H1 (cell line): ENCODE results near the gene NDUFA13. TPM values are rescaled to one million over a fixed set of nuclear protein-coding genes. Genes with fewer than 3 reads are reported as not detected.

ENCODE experiments used
- CTCF ChIA-PET: fragments of 300-600 bp; sonication (Branson Sonifier 250); formaldehyde crosslinking; loops from one replicate; lab custom pipeline; 2021; ENCODE audit not compliant: partially characterized antibody; lab: Charles Lee
- POLR2A ChIA-PET: fragments of 300-600 bp; sonication (Branson Sonifier 250); formaldehyde crosslinking; loops from one replicate; lab custom pipeline; 2021; ENCODE audit warnings: inconsistent platforms; ENCODE audit not compliant: partially characterized antibody; lab: Charles Lee
- DNase-seq, 2 experiments: peaks; one replicate each; pipeline versions ENCODE4 v3.0.0 to v3.0.0-alpha.2; 2010 to 2022; ENCODE audit warnings: low spot score in 2 of 2, low read depth in 1 of 2, mixed read lengths in 1 of 2
- FAIRE-seq: peaks from 2 replicates; lab custom pipeline; 2011; peaks lifted over from hg19 to GRCh38; lab: Jason Lieb, UNC
- H2AFZ ChIP-seq: 2 replicates; pipeline ENCODE4 v1.8.1; 2012; ENCODE audit warnings: low read length, inconsistent platforms
- H2AK5ac ChIP-seq: 2 replicates; pipeline ENCODE4 v1.6.1; 2013; ENCODE audit warnings: low read depth, low read length
- H2BK120ac ChIP-seq: replicated peaks from 2 replicates; pipeline ENCODE3; 2013; ENCODE audit warnings: low read depth, low read length, inconsistent platforms
- H2BK12ac ChIP-seq: 2 replicates; pipeline ENCODE4 v1.6.1; 2013; ENCODE audit warnings: low read depth, low read length
- H2BK15ac ChIP-seq: 2 replicates; pipeline ENCODE4 v1.6.1; 2013; ENCODE audit warnings: low read length
- H2BK20ac ChIP-seq: 2 replicates; pipeline ENCODE4 v1.6.1; 2013; ENCODE audit warnings: low read length
- H2BK5ac ChIP-seq: 2 replicates; pipeline ENCODE4 v1.6.1; 2013; ENCODE audit warnings: low read depth, low read length
- H3K14ac ChIP-seq: 2 replicates; pipeline ENCODE4 v1.6.1; 2013; ENCODE audit warnings: inconsistent platforms; ENCODE audit not compliant: insufficient read length
- H3K18ac ChIP-seq: 2 replicates; pipeline ENCODE4 v1.6.1; 2013; ENCODE audit warnings: low read length; ENCODE audit errors: extremely low read depth
- H3K23ac ChIP-seq: 2 replicates; pipeline ENCODE4 v1.6.1; 2013; ENCODE audit warnings: inconsistent platforms; ENCODE audit not compliant: insufficient read length
- H3K23me2 ChIP-seq: 2 replicates; pipeline ENCODE4 v1.6.1; 2013; ENCODE audit warnings: low read depth, low read length
- H3K27ac ChIP-seq: 2 replicates; pipeline ENCODE4 v1.6.1; 2011; ENCODE audit warnings: low read depth, low read length, inconsistent platforms
- H3K27me3 ChIP-seq, 4 experiments: replicated peaks in 1 of 4; 1 replicate in 1 of 4; 2 replicates in 3 of 4; pipeline versions ENCODE4 v1.6.1 to v1.8.1; 2011 to 2013; ENCODE audit warnings: low read length in 3 of 4, mild to moderate bottlenecking in 3 of 4, inconsistent platforms in 2 of 4, mixed read lengths in 2 of 4, moderate library complexity in 1 of 4; ENCODE audit not compliant: control insufficient read depth in 3 of 4, insufficient read depth in 3 of 4; ENCODE audit errors: extremely low read depth in 1 of 4
- H3K36me3 ChIP-seq, 4 experiments: 2 replicates each; pipeline versions ENCODE4 v1.6.1 to v1.8.1; 2011 to 2013; ENCODE audit warnings: mild to moderate bottlenecking in 4 of 4, low read length in 3 of 4, moderate library complexity in 2 of 4, control low read depth in 1 of 4, inconsistent platforms in 1 of 4; ENCODE audit not compliant: insufficient read depth in 4 of 4, control insufficient read depth in 2 of 4
- H3K4ac ChIP-seq: replicated peaks from 2 replicates; pipeline ENCODE3; 2013; ENCODE audit warnings: low read length, low read depth, mixed read lengths, inconsistent platforms; ENCODE audit not compliant: insufficient read length
- H3K4me1 ChIP-seq, 4 experiments: replicated peaks in 1 of 4; 1 replicate in 1 of 4; 2 replicates in 3 of 4; pipeline versions ENCODE4 v1.6.1 to v1.8.1; 2011 to 2013; ENCODE audit warnings: low read length in 3 of 4, inconsistent platforms in 2 of 4, mixed read lengths in 1 of 4; ENCODE audit not compliant: insufficient read depth in 4 of 4, control insufficient read depth in 3 of 4
- H3K4me2 ChIP-seq, 2 experiments: 2 replicates each; pipeline versions ENCODE4 v1.6.1 to v1.8.1; 2011 to 2013; ENCODE audit warnings: low read depth in 2 of 2, low read length in 2 of 2, control low read depth in 1 of 2, inconsistent platforms in 1 of 2, mild to moderate bottlenecking in 1 of 2; ENCODE audit not compliant: insufficient read depth in 1 of 2
- H3K4me3 ChIP-seq, 4 experiments: fragments of 200-600, 300-600 bp in 1 of 4; sonication (generic), shearing (Covaris generic), sonication (Bioruptor Twin) in 1 of 4; 2 replicates each; pipeline versions ENCODE4 v1.5.1 to v1.8.1; 2011 to 2016; ENCODE audit warnings: low read length in 4 of 4, low read depth in 3 of 4, control low read depth in 2 of 4, inconsistent platforms in 2 of 4, mild to moderate bottlenecking in 2 of 4, mixed read lengths in 1 of 4, moderate library complexity in 1 of 4; ENCODE audit not compliant: insufficient read depth in 2 of 4; ENCODE audit errors: extremely low read depth in 1 of 4
- H3K56ac ChIP-seq: replicated peaks from 2 replicates; pipeline ENCODE3; 2013; ENCODE audit warnings: low read depth, mild to moderate bottlenecking, mixed read lengths, low read length, inconsistent platforms; ENCODE audit not compliant: insufficient read length
- H3K79me1 ChIP-seq: 2 replicates; pipeline ENCODE4 v1.6.1; 2013; ENCODE audit warnings: low read depth, low read length, control low read depth
- H3K79me2 ChIP-seq, 2 experiments: 2 replicates each; pipeline versions ENCODE4 v1.6.1 to v1.8.1; 2012 to 2013; ENCODE audit warnings: low read length in 2 of 2, mild to moderate bottlenecking in 2 of 2, inconsistent platforms in 1 of 2; ENCODE audit not compliant: insufficient read depth in 2 of 2, control insufficient read depth in 1 of 2
- H3K9ac ChIP-seq, 4 experiments: replicated peaks in 1 of 4; 1 replicate in 1 of 4; 2 replicates in 3 of 4; pipeline versions ENCODE4 v1.6.1 to v1.8.1; 2011 to 2013; ENCODE audit warnings: low read depth in 3 of 4, low read length in 3 of 4, control low read depth in 2 of 4, mild to moderate bottlenecking in 2 of 4, moderate library complexity in 2 of 4, inconsistent platforms in 1 of 4; ENCODE audit errors: extremely low read depth in 1 of 4
- H3K9me3 ChIP-seq, 2 experiments: 2 replicates each; pipeline versions ENCODE4 v1.6.1 to v1.8.1; 2012 to 2013; ENCODE audit warnings: mild to moderate bottlenecking in 2 of 2, moderate library complexity in 2 of 2, control low read depth in 1 of 2, inconsistent platforms in 1 of 2, low read depth in 1 of 2, low read length in 1 of 2, mixed read lengths in 1 of 2; ENCODE audit not compliant: insufficient read depth in 2 of 2
- H4K20me1 ChIP-seq, 2 experiments: replicated peaks in 1 of 2; 2 replicates each; pipeline versions ENCODE3 to v1.8.1; 2011 to 2013; ENCODE audit warnings: inconsistent platforms in 2 of 2, low read length in 2 of 2, mild to moderate bottlenecking in 1 of 2; ENCODE audit not compliant: insufficient read depth in 2 of 2, control insufficient read depth in 1 of 2
- H4K5ac ChIP-seq: 2 replicates; pipeline ENCODE4 v1.6.1; 2013; ENCODE audit warnings: low read length, low read depth, mixed read lengths, inconsistent platforms; ENCODE audit not compliant: insufficient read length
- H4K8ac ChIP-seq: 2 replicates; pipeline ENCODE4 v1.8.0; 2013; ENCODE audit warnings: mild to moderate bottlenecking, moderate library complexity, low read length, inconsistent platforms; ENCODE audit not compliant: insufficient read depth; ENCODE audit errors: extremely low read depth
- H4K91ac ChIP-seq: replicated peaks from 2 replicates; pipeline ENCODE3; 2013; ENCODE audit warnings: low read length, mixed read lengths, inconsistent platforms; ENCODE audit not compliant: insufficient read length
- BCL11A ChIP-seq, 2 experiments: IDR thresholded peaks; one replicate each; pipeline ENCODE4 v1.6.1; 2011; ENCODE audit warnings: low read depth in 2 of 2, low read length in 2 of 2, mild to moderate bottlenecking in 2 of 2
- CTBP2 ChIP-seq: IDR thresholded peaks from 2 replicates; pipeline ENCODE4 v1.7.0; 2011; ENCODE audit warnings: borderline replicate concordance, mild to moderate bottlenecking, moderate library complexity, mixed read lengths, low read length; ENCODE audit not compliant: insufficient read depth, insufficient read length
- FOSL1 ChIP-seq: IDR thresholded peaks from 2 replicates; pipeline ENCODE4 v1.6.1; 2011; ENCODE audit warnings: mild to moderate bottlenecking, low read depth, low read length, moderate library complexity; ENCODE audit not compliant: insufficient read depth
- GTF2F1 ChIP-seq: IDR thresholded peaks from 2 replicates; pipeline ENCODE4 v1.6.1; 2012; ENCODE audit warnings: low read depth, low read length, improper control_type of control experiment, borderline replicate concordance
- JUN ChIP-seq: IDR thresholded peaks from 2 replicates; pipeline ENCODE4 v1.6.1; 2011; ENCODE audit warnings: low read depth, mild to moderate bottlenecking, improper control_type of control experiment, low read length
- KDM5A ChIP-seq: fragments of 200-600 bp; IDR thresholded peaks from 2 replicates; pipeline ENCODE4 v1.7.1; 2012; ENCODE audit warnings: mild to moderate bottlenecking, low read length, inconsistent platforms, mixed read lengths
- POLR2AphosphoS5 ChIP-seq: IDR thresholded peaks from 2 replicates; pipeline ENCODE4 v1.6.1; 2011; ENCODE audit warnings: low read depth, low read length
- RXRA ChIP-seq: IDR thresholded peaks from 2 replicates; pipeline ENCODE4 v1.6.1; 2011; ENCODE audit warnings: low read depth, mild to moderate bottlenecking, low read length, moderate library complexity; ENCODE audit not compliant: insufficient read depth
- ZNF274 ChIP-seq: IDR thresholded peaks from 2 replicates; pipeline ENCODE4 v1.7.0; 2012; ENCODE audit warnings: low read length, borderline replicate concordance; ENCODE audit errors: extremely low read depth
- WGBS, 2 experiments: shearing (Covaris generic) in 1 of 2; methylation state at CpG; one replicate each; pipeline versions ENCODE4 v1.1.6 to v1.1.7; 2013 to 2015; ENCODE audit warnings: low lambda C conversion rate in 2 of 2, mixed read lengths in 2 of 2, inconsistent platforms in 1 of 2, low coverage in 1 of 2, missing lambda C conversion rate in 1 of 2; ENCODE audit not compliant: insufficient replicate concordance in 2 of 2, insufficient coverage in 1 of 2, insufficient read length in 1 of 2; ENCODE audit errors: extremely low coverage in 1 of 2, missing lambda C conversion rate in 1 of 2; 5-methylcytosine and 5-hydroxymethylcytosine counted together
- polyA plus RNA-seq, 7 experiments: library from polyadenylated mRNA; depleted of rRNA in 3 of 7; stranded (reverse) in 5 of 7; unstranded in 2 of 7; fragments of >200 nt in 5 of 7; fragments of 200-250 nt in 2 of 7; gene quantifications; 1 replicate in 5 of 7; 2 replicates in 1 of 7; 4 replicates in 1 of 7; pipeline versions ENCODE4 v1.2.1 to v1.2.3, GENCODE V29; 2011 to 2013; ENCODE audit warnings: missing spikeins in 2 of 7, mixed read lengths in 2 of 7
- total RNA-seq: library from RNA; stranded (reverse); fragmentation: NEBNext Ultra II Directional; extraction: Animal tissue kit (Norgen Biotek cat#: 25700); gene quantifications from 2 replicates; pipeline ENCODE4 v1.2.1, GENCODE V29; 2021
- TF ChIP-seq, protein P1 (sequence below): IDR thresholded peaks from 2 replicates; pipeline ENCODE4 v1.6.1; 2012; ENCODE audit warnings: low read length, inconsistent platforms

NDUFA13 gene
- total and polyA plus RNA-seq, 2 of the 8 experiments (the other 6 are each of a cell fraction or from before 2014, with no cell fraction given) = 413 to 1,105 TPM

DNA sequence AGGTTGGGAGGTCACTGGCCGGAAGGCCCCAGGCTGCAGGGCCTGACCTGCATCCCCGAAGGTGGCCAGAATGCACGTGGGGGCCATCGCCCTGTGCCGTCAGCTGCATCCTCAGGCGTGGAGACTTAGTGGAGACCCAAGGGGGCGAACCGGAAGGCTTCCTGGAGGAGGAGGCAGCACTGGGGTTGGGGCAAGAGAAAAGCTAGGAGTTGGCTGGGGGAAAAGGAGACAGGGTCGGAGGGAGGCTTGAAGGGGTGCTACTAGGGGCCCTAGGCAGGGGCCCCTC, 11.3 kb downstream of the NDUFA13 start:
- Histone ChIP-seq H4K20me1 (peaks cover 9 to 26% of the 10 kb centered on the region in 2 experiments), H3K18ac (no peak overlapping the region), H4K8ac (no peak overlapping the region), H3K27me3 (no peaks in the 10 kb centered on the region), H2BK15ac (no peak overlapping the region), H2BK120ac (no peak overlapping the region), H3K4me3 (no peak overlapping the region), H3K4me1 (peaks cover 0 to 3% (median 3%) of the 10 kb centered on the region in 4 experiments; a peak in 3 of 7 replicates), H3K79me2 (peaks cover 0 to 18% of the 10 kb centered on the region in 2 experiments; a peak in 2 of 4 replicates), H4K5ac (no peak overlapping the region), H2AK5ac (no peak overlapping the region), H4K91ac (no peak overlapping the region), H2BK20ac (no peak overlapping the region), H2BK12ac (no peak overlapping the region), H3K27ac (no peak overlapping the region), H2BK5ac (no peak overlapping the region), H2AFZ (no peak overlapping the region), H3K23ac (no peak overlapping the region), H3K9me3 (no peaks in the 10 kb centered on the region), H3K23me2 (no peaks in the 10 kb centered on the region), H3K36me3 (peaks cover 0 to 29% (median 10%) of the 10 kb centered on the region in 4 experiments; a peak in 6 of 8 replicates), H3K4me2 (no peak overlapping the region), H3K4ac (no peak overlapping the region), H3K56ac (no peak overlapping the region), H3K79me1 (peaks cover 12% of the 10 kb centered on the region), H3K9ac (no peak overlapping the region), H3K14ac (no peak overlapping the region)
- POLR2A ChIA-PET = interaction anchor here (0.8 to 1.8 kb wide), 3 partner anchors 11 to 27 kb away, joined by 3 to 9 read pairs (median 6); partner anchors contain the start of genes NDUFA13 and TSSK6
- CTCF ChIA-PET = interaction anchor here (1.0 to 6.7 kb wide), 4 partner anchors 14 to 68 kb away, joined by 3 to 181 read pairs (median 4); no protein-coding TSS in a partner anchor
- DNase-seq (no peak), FAIRE-seq (no peak)
- 84% methylated on average over 9 of the region's 9 CpGs; no CpG with 5 or more reads in 1 of the 2 experiments for WGBS, 2 experiments
- TF ChIP-seq FOSL1 (no peak), POLR2AphosphoS5 (no peak), KDM5A (no peak), BCL11A (IDR thresholded peaks at IDR 0.05; ENCODE audit: low read depth in 2 of 2, low read length in 2 of 2) (no peak), CTBP2 (no peak), RXRA (no peak), GTF2F1 (no peak), ZNF274 (no peak), JUN (no peak)
- TF ChIP-seq, protein P1, sequence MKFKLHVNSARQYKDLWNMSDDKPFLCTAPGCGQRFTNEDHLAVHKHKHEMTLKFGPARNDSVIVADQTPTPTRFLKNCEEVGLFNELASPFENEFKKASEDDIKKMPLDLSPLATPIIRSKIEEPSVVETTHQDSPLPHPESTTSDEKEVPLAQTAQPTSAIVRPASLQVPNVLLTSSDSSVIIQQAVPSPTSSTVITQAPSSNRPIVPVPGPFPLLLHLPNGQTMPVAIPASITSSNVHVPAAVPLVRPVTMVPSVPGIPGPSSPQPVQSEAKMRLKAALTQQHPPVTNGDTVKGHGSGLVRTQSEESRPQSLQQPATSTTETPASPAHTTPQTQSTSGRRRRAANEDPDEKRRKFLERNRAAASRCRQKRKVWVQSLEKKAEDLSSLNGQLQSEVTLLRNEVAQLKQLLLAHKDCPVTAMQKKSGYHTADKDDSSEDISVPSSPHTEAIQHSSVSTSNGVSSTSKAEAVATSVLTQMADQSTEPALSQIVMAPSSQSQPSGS = no peak
